RWPE1 (cell line): ENCODE measurements around the gene IP6K3.

Experiments used
- CTCF ChIA-PET: fragments of 350-600 bp; sonication (Branson Sonifier 250); formaldehyde crosslinking; extraction: SDS; loops from one replicate; lab custom pipeline; 2021; lab: Yijun Ruan, JAX
- POLR2A ChIA-PET: fragments of 400-600 bp; formaldehyde crosslinking; extraction: SDS; loops from one replicate; lab custom pipeline; 2020; ENCODE audit warnings: antibody characterized with exemption; ENCODE audit not compliant: low non-redundant PET; lab: Yijun Ruan, JAX
- DNase-seq: peaks from one replicate; pipeline ENCODE4 v3.0.0; 2012; ENCODE audit warnings: low spot score
- H3K27ac ChIP-seq: fragments of 450-650 bp; 2 replicates; pipeline ENCODE4 v1.5.1; 2017
- TF ChIP-seq, protein P1 (sequence below): fragments of 450-650 bp; conservative IDR thresholded peaks from 2 replicates; pipeline ENCODE4 v1.5.1; 2017; ENCODE audit warnings: low read depth, mild to moderate bottlenecking

IP6K3 gene

DNA sequence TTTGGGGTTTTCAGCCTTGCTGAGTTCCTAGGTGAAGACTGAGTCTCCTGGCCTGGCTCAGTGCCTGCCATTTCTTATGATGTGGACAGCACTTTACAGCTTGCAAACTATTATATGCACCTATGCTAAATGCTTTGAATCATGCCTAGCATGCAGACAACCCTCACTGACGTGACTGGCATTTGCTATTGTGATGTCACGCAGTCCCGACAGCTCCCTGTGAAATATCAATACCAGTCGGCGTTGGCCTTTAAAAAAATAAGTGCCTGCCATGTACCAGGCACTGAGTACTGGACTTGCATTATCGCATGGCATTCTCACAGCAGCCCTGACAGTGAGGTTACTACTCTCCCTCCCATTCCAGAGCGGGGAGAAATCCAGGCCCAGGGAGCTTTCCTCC, 70.7 kb downstream of the IP6K3 start:
- CTCF ChIA-PET = interaction anchor here (0.6 kb wide), 1 partner anchor 12 kb away, joined by 4 read pairs; no protein-coding TSS in a partner anchor
- POLR2A ChIA-PET = no interaction called here
- H3K27ac ChIP-seq = peak overlapping the region; percentile 62
- TF ChIP-seq, protein P1, sequence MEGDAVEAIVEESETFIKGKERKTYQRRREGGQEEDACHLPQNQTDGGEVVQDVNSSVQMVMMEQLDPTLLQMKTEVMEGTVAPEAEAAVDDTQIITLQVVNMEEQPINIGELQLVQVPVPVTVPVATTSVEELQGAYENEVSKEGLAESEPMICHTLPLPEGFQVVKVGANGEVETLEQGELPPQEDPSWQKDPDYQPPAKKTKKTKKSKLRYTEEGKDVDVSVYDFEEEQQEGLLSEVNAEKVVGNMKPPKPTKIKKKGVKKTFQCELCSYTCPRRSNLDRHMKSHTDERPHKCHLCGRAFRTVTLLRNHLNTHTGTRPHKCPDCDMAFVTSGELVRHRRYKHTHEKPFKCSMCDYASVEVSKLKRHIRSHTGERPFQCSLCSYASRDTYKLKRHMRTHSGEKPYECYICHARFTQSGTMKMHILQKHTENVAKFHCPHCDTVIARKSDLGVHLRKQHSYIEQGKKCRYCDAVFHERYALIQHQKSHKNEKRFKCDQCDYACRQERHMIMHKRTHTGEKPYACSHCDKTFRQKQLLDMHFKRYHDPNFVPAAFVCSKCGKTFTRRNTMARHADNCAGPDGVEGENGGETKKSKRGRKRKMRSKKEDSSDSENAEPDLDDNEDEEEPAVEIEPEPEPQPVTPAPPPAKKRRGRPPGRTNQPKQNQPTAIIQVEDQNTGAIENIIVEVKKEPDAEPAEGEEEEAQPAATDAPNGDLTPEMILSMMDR = no peak
- DNase-seq = no peak

- H3K27ac ChIP-seq = peak overlapping the region; percentile 87
- no peak for DNase-seq
- TF ChIP-seq, protein P1 = no peak
- CTCF ChIA-PET = interaction anchor here (0.6 kb wide), 1 partner anchor 115 kb away, joined by 3 read pairs; no protein-coding TSS in a partner anchor
- POLR2A ChIA-PET = no interaction called here
Observed at GRCh38 chr6:33673851-33674250, 72.9 kb downstream of the IP6K3 start.

- CTCF ChIA-PET = interaction anchor here (0.5 to 1.3 kb wide), 6 partner anchors 10 to 83 kb away, joined by 3 to 6 read pairs (median 4); no protein-coding TSS in a partner anchor
- TF ChIP-seq, protein P1 = peak; percentile 65
- peak overlapping the region; percentile 87 for H3K27ac ChIP-seq
- POLR2A ChIA-PET = no interaction called here
- DNase-seq = peak; percentile 73
Observed at GRCh38 chr6:33672808-33673207, 73.9 kb downstream of the IP6K3 start.

DNA sequence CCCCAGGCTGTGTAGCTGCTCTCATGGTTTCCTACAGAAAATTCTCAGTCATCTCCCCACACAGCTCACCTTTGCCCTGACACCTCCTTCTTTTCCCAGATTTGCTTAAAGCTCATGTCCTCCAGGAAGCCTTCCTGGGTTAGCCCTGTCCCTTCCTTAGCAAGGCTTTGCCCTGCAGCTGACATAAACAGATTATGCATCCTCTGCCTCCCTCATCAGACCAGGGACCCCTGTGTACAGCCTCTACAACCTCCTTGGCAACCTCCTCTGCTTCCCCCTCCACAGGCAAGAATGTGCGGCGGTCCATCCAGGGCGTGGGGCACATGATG, 75.0 kb downstream of the IP6K3 start:
- TF ChIP-seq, protein P1 = no peak
- POLR2A ChIA-PET = no interaction called here
- no peak for DNase-seq
- CTCF ChIA-PET = interaction anchor here (0.9 to 1.3 kb wide), 2 partner anchors 11 to 60 kb away, joined by 5 to 6 read pairs; no protein-coding TSS in a partner anchor
- H3K27ac ChIP-seq = peak overlapping the region; percentile 87
